Chondrocyte (in vitro differentiated cells): Measurements from ENCODE around the gene RAPGEF6. TPM values are rescaled to one million over a fixed set of nuclear protein-coding genes. Genes with fewer than 3 reads are reported as not detected.

Source experiments
- DNase-seq: peaks from one replicate; pipeline ENCODE4 v3.0.0; 2021; ENCODE audit warnings: mixed read lengths, low spot score
- H3K27ac Mint-ChIP-seq: one replicate; pipeline ENCODE4 v1.8.0; 2021; ENCODE audit warnings: mild to moderate bottlenecking, moderate library complexity, mixed read lengths; ENCODE audit not compliant: unreplicated experiment
- H3K27me3 Mint-ChIP-seq: 2 replicates; pipeline ENCODE4 v1.8.0; 2021; ENCODE audit warnings: low read depth, mixed read lengths
- H3K36me3 Mint-ChIP-seq: 2 replicates; pipeline ENCODE4 v1.8.0; 2021; ENCODE audit warnings: low read depth, mixed read lengths
- H3K4me1 Mint-ChIP-seq: 2 replicates; pipeline ENCODE4 v1.8.0; 2021; ENCODE audit warnings: low read depth, mild to moderate bottlenecking, mixed read lengths
- H3K4me3 Mint-ChIP-seq: one replicate; pipeline ENCODE4 v1.8.0; 2021; ENCODE audit warnings: mild to moderate bottlenecking, moderate library complexity, mixed read lengths; ENCODE audit not compliant: unreplicated experiment
- H3K9me3 Mint-ChIP-seq: 2 replicates; pipeline ENCODE4 v1.8.0; 2021; ENCODE audit warnings: low read depth, mixed read lengths
- total RNA-seq: library from RNA; stranded (reverse); gene quantifications from 3 replicates; pipeline ENCODE4 v1.2.1, GENCODE V29; 2021
- TF ChIP-seq, protein P1 (sequence below): fragments of 200-600 bp; sonication (generic); IDR thresholded peaks from 2 replicates; pipeline ENCODE4 v1.5.0; 2021; ENCODE audit warnings: antibody characterized with exemption, mild to moderate bottlenecking, moderate library complexity

The RAPGEF6 gene
- total RNA-seq, 1 donor from 2014 or later = 13.6 TPM

DNA sequence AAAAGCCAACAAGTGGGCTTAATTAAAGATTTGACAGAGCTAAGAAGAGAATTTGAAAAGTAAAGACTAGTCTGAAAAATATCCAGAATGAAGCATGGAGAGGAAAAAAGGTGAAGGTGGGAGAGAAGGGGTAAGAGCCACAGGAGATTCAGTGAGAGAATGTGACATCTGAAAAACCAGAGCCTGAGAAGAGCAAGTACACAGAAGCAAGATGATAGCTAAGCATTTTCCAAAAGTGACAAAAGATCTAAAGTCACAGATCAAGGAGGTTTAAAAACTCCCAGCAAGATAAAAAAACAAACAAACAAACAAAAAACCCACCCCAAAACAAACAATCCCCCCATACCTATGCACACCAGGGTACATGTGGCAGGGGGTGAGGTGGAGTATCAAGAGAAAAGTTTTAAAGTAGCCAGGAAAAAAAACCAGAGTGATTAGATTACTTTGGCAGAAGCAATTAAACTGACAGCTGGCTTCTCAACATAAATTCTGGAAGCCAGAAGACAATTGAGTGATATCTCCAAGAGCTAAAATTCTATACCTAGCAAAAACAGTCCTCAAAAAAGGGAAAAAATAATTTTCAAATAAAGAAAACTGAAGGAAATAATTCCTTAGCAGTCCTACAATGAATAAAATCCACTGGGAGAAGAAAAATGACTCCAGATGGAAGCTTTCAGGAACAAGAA is 111.4 kb downstream of the RAPGEF6 start:
- TF ChIP-seq, protein P1, sequence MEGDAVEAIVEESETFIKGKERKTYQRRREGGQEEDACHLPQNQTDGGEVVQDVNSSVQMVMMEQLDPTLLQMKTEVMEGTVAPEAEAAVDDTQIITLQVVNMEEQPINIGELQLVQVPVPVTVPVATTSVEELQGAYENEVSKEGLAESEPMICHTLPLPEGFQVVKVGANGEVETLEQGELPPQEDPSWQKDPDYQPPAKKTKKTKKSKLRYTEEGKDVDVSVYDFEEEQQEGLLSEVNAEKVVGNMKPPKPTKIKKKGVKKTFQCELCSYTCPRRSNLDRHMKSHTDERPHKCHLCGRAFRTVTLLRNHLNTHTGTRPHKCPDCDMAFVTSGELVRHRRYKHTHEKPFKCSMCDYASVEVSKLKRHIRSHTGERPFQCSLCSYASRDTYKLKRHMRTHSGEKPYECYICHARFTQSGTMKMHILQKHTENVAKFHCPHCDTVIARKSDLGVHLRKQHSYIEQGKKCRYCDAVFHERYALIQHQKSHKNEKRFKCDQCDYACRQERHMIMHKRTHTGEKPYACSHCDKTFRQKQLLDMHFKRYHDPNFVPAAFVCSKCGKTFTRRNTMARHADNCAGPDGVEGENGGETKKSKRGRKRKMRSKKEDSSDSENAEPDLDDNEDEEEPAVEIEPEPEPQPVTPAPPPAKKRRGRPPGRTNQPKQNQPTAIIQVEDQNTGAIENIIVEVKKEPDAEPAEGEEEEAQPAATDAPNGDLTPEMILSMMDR = no peak
- Mint-ChIP-seq H3K36me3 (peaks cover 4% of the 10 kb centered on the region), H3K9me3 (no peaks in the 10 kb centered on the region), H3K27me3 (no peaks in the 10 kb centered on the region), H3K4me3 (no peak overlapping the region), H3K4me1 (peaks cover 7% of the 10 kb centered on the region), H3K27ac (no peak overlapping the region)
- DNase-seq = no peak

DNA sequence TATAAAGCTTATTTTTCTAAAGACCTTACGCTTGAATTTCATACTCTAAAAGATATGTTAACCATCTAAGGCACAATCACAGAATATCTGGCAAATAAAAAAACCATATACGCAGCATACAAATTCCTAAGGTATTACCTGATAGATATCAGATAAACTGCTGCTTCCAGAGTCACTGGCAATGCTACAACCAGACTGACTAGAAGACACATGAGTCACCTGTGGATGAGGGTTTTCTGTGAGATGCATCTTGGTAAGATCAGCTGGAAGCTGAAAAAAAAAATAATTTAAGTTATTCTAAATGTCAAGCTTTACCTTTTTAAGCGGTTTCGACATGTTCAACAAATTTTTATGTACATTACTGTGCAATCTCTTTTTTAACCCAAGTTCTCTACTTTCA is 113.8 kb downstream of the RAPGEF6 start:
- Mint-ChIP-seq H3K27me3 (no peaks in the 10 kb centered on the region), H3K27ac (no peak overlapping the region), H3K4me3 (no peak overlapping the region), H3K4me1 (peaks cover 12% of the 10 kb centered on the region), H3K9me3 (no peaks in the 10 kb centered on the region), H3K36me3 (peaks cover 2% of the 10 kb centered on the region)
- TF ChIP-seq, protein P1 = no peak
- DNase-seq = no peak

DNA sequence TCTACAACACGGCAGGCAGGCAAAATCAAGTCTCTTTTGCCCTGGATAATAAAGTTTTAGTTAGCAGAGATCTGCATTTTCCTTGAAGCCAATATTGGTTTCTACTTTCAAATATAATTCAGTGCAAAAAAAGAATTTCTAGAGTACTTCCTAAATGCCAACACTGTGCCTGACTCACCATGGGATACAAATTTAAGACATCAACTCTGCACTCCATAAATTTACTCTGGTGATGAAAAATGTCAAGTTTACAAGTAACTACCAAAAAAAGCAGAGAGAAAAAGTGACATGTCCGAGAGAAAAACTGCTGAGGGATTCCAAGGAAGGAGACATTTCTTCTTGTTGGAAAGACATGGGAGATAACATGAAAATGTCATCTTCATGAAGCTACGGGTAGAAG is 119.7 kb downstream of the RAPGEF6 start:
- TF ChIP-seq, protein P1 = no peak
- Mint-ChIP-seq H3K4me1 (peaks cover 21% of the 10 kb centered on the region), H3K4me3 (no peak overlapping the region), H3K9me3 (no peaks in the 10 kb centered on the region), H3K36me3 (peaks cover 10% of the 10 kb centered on the region), H3K27me3 (no peaks in the 10 kb centered on the region), H3K27ac (peak overlapping the region; percentile 19)
- DNase-seq = no peak

DNA sequence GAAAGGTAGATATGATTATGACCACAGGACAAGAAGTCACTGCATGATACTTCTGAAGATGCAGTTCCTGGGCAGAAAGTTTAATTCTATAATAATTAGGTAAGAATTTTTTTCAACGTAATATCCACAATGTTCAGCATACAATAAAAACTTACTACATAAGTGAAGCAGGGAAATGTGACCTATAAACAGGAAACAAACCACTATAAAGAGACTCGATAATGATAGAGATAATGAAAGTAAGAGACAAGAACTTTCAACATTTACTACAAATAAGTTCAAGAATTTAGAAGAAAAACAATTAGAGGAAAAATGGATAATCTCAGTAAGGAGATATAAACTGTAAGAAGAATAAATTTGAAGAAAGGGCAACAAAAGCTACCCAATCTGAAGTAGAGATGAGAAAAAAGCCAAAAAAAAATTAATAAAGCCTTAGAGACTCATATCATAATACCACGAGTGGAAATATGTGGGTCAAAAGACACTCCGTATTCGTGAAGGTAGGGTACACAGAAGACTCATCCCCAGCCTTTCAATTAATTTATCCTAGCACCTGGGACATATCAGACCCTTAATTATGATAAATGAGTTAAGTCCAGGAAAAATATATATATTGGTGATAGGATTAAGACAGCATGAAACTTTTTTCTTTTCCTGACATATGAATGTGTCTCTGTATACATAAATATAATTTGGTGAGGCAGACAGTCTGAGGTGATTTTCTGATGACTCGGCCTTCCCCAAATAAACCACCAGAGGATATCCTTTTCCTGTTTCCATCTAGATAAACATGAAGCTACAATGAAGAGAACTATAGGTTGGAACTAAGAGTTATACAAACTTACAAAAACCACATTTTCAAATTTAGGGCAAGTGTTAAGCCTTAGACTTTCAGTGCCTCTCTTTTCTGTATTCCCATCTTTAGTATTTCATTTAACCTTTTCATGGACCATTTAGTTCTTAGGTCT is 120.4 kb downstream of the RAPGEF6 start:
- Mint-ChIP-seq H3K9me3 (no peaks in the 10 kb centered on the region), H3K36me3 (peaks cover 12% of the 10 kb centered on the region), H3K27ac (peak overlapping the region; percentile 19), H3K27me3 (no peaks in the 10 kb centered on the region), H3K4me3 (no peak overlapping the region), H3K4me1 (peaks cover 21% of the 10 kb centered on the region)
- TF ChIP-seq, protein P1 = peak; percentile 45
- DNase-seq = no peak

DNA sequence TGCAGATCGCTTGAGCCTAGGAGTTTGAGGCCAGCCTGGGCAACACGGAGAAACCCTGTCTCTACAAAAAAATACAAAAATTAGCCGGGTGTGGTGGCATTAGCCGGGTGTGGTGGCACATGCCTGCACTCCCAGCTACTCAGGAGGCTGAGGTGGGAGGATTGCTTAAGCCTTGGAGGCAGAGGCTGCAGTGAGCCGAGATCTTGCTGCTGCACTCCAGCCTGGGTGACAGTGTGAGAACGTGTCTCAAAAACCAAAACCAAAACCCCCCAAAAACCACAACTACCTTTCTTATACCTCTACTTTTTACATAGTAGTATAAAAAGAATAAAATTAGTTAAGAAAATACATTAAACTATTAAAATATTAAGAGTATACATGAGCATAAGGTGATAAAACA is 121.2 kb downstream of the RAPGEF6 start:
- Mint-ChIP-seq H3K4me3 (no peak overlapping the region), H3K9me3 (no peaks in the 10 kb centered on the region), H3K4me1 (peaks cover 21% of the 10 kb centered on the region), H3K27ac (no peak overlapping the region), H3K36me3 (peaks cover 10% of the 10 kb centered on the region), H3K27me3 (no peaks in the 10 kb centered on the region)
- TF ChIP-seq, protein P1 = no peak
- DNase-seq = no peak
